ENCODE data around the gene AADAC. TPM values are rescaled to one million over a fixed set of nuclear protein-coding genes. Genes with fewer than 3 reads are reported as not detected.
"Not testable (repeated sequence)": the region's sequence is repeated elsewhere in the genome, so short reads cannot be mapped to it uniquely, and the experiment has no call there.

The AADAC gene
- total and polyA plus RNA-seq, 5 donors: 0.17 to 0.44 (median 0.42) TPM; not detected in 2

DNA sequence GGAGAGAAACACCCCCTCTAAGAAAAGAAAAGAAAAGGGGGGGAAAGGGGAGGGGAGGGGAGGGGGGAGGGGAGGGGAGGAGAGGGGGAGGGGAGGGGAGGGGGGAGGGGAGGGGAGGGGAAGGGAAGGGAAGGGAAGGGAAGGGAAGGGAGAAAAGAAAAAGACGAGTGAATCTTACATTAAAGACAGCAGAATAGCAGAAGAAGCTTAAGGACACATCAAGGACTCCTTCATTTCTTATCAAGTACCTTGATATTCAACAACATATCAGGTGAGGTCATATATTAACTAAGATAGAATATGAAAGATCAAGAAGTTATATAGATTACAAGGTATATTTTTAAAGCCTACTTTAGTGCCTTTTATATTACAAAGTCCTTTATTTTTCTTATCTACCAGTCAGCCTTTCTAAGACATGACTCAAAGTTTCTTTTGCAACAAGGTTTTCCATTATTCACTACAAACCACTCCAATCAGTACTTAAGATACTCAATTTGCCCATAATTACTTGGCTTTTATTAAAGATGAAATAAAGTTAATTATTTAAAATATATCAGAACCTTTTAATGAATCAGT is 17.7 kb upstream of the AADAC start:
- Histone ChIP-seq H3K27me3 (ENCODE audit: control insufficient read depth, insufficient read depth) (no peaks in the 10 kb centered on the region), H3K9me3 (ENCODE audit: control insufficient read depth, low read length) (no peaks in the 10 kb centered on the region), H3K27ac (ENCODE audit: low read length) (no peak overlapping the region), H3K4me3 (ENCODE audit: low read length) (no peak overlapping the region), H3K4me1 (ENCODE audit: control insufficient read depth, insufficient read depth, low read length) (no peaks in the 10 kb centered on the region)
- 64% methylated on average over 1 of the region's 1 CpG for WGBS
- ATAC-seq (no peak), DNase-seq (no peak)
- intact Hi-C loops (cut with DNase I): no loop called here

- Histone ChIP-seq H3K4me3 (ENCODE audit: low read length) (no peak overlapping the region), H3K27me3 (ENCODE audit: control insufficient read depth, insufficient read depth) (no peaks in the 10 kb centered on the region), H3K27ac (ENCODE audit: low read length) (no peak overlapping the region), H3K9me3 (ENCODE audit: control insufficient read depth, low read length) (no peaks in the 10 kb centered on the region), H3K4me1 (ENCODE audit: control insufficient read depth, insufficient read depth, low read length) (no peaks in the 10 kb centered on the region)
- intact Hi-C loops (cut with DNase I): no loop called here
- no peak for ATAC-seq
- 66% methylated on average over 2 of the region's 2 CpGs for WGBS
- DNase-seq: no peak
These were observed 15.4 kb upstream of the AADAC start for GRCh38 chr3:151798466-151798865.

DNA sequence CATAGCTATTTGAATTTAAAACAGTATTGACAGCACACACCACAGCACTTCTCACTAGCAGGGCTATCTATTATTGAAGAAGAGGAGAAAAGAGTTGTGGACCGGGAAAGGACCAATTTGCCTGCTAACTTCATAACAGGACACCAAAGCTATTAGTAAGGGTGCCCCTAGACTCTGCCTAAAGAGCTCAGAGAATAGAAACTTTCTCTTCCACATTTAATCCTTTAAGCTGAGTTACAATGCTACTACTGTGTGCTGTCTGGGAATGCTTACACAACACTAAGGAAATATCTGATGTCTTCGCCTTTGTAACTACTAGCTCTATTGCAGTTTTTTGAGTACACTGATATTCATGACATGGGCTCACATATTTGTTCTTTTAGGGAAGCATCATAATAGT is 13.5 kb upstream of the AADAC start:
- H3K4me1 ChIP-seq (ENCODE audit: control insufficient read depth, insufficient read depth, low read length): no peaks in the 10 kb centered on the region

GRCh38 chr3:151804267-151804666 is 9.6 kb upstream of the AADAC start:
- H3K27ac ChIP-seq (ENCODE audit: low read length): no peak overlapping the region
- WGBS: 62% methylated on average over 1 of the region's 1 CpG
- peaks cover 3% of the 10 kb centered on the region for H3K9me3 ChIP-seq (ENCODE audit: control insufficient read depth, low read length)
- H3K27me3 ChIP-seq (ENCODE audit: control insufficient read depth, insufficient read depth): no peaks in the 10 kb centered on the region
- DNase-seq: no peak
- intact Hi-C loops (cut with DNase I): no loop called here
- H3K4me3 ChIP-seq (ENCODE audit: low read length): no peak overlapping the region
- no peaks in the 10 kb centered on the region for H3K4me1 ChIP-seq (ENCODE audit: control insufficient read depth, insufficient read depth, low read length)
- no peak for ATAC-seq

More for the DNA sequence above, 13.5 kb upstream of the AADAC start:
- ATAC-seq: no peak
- Histone ChIP-seq H3K9me3 (ENCODE audit: control insufficient read depth, low read length) (no peaks in the 10 kb centered on the region), H3K27me3 (ENCODE audit: control insufficient read depth, insufficient read depth) (no peaks in the 10 kb centered on the region), H3K4me3 (ENCODE audit: low read length) (no peak overlapping the region), H3K27ac (ENCODE audit: low read length) (no peak overlapping the region)
- WGBS: 83% methylated on average over 2 of the region's 2 CpGs
- DNase-seq: no peak
- intact Hi-C loops (cut with DNase I): no loop called here

DNA sequence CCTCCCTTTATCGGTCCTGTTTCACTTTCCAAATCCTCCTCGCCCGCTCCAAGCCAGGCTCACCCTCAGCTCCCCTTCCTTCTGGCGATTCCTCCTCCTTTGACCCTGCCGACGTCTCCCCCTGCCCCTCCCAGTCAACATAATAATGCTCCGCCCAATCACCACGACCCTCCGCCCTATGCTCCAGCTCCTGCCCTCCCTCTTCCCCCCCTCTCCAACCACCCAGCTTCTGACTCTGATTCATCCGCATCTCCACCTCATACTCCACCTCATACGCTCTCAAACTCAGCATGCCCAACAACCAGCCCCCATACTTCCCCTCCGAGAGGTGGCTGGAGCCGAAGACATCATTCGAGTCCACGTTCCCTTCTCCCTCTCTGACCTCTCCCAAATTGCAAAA is 7.1 kb upstream of the AADAC start:
- Histone ChIP-seq H3K4me3 (ENCODE audit: low read length) (no peak overlapping the region), H3K27ac (ENCODE audit: low read length) (no peak overlapping the region), H3K9me3 (ENCODE audit: control insufficient read depth, low read length) (peaks cover 3% of the 10 kb centered on the region), H3K4me1 (ENCODE audit: control insufficient read depth, insufficient read depth, low read length) (no peaks in the 10 kb centered on the region), H3K27me3 (ENCODE audit: control insufficient read depth, insufficient read depth) (no peaks in the 10 kb centered on the region)
- ATAC-seq (no peak), DNase-seq (peak in 1 of 3 donors; percentile 7)
- intact Hi-C loops (cut with DNase I): no loop called here
- WGBS: 95% methylated on average over 15 of the region's 15 CpGs

GRCh38 chr3:151808926-151809325 is 5.0 kb upstream of the AADAC start:
- H3K9me3 ChIP-seq (ENCODE audit: control insufficient read depth, low read length); H3K27me3 ChIP-seq (ENCODE audit: control insufficient read depth, insufficient read depth); H3K27ac ChIP-seq (ENCODE audit: low read length); H3K4me3 ChIP-seq (ENCODE audit: low read length); intact Hi-C loops (cut with DNase I); H3K4me1 ChIP-seq (ENCODE audit: control insufficient read depth, insufficient read depth, low read length); ATAC-seq; DNase-seq: not testable (repeated sequence)
- WGBS: 85% methylated on average over 3 of the region's 3 CpGs

DNA sequence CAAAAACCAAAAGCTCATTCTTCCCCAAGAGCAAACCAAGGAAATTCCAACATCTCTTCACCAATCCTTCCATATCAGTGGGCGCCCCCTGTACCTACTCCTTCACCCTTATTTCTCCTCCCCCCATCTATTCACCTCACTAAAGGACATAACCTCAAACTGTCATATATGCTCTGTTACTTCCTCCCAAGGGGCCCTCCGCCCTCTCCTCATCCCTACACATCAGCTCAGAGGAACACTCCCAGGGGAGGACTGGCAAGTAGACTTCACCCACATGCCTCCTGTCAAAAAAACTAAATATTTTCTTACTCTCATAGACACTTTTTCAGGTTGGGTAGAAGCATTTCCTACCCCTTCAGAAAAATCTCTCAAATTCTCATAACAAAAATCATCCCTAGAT is 2.4 kb upstream of the AADAC start:
- Histone ChIP-seq H3K4me3 (ENCODE audit: low read length) (no peak overlapping the region), H3K4me1 (ENCODE audit: control insufficient read depth, insufficient read depth, low read length) (no peaks in the 10 kb centered on the region), H3K9me3 (ENCODE audit: control insufficient read depth, low read length) (peaks cover 3% of the 10 kb centered on the region), H3K27me3 (ENCODE audit: control insufficient read depth, insufficient read depth) (no peaks in the 10 kb centered on the region), H3K27ac (ENCODE audit: low read length) (no peak overlapping the region)
- 97% methylated on average over 2 of the region's 2 CpGs for WGBS
- intact Hi-C loops (cut with DNase I): no loop called here
- DNase-seq (no peak), ATAC-seq (no peak)

DNA sequence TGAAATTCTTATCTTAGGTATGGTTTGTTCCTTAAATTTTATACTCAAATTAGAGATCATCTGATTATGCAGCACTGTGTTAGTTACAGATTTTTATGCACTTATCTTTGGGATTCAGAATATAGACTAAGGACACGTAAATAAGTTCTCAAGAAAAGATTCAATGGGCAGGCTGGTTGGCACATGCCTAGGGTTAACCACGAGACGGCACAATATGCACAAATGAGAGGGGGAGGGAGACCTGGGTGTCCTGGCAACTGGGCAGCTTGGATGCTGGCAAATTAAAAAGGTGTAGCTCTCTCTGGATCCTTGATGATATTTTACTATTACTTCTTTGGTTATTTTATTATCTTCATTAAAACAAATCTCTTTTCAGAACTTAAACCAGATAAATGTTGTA is 672 bp downstream of the AADAC start:
- 90% methylated on average over 3 of the region's 3 CpGs for WGBS
- intact Hi-C loops (cut with DNase I): no loop called here
- ATAC-seq: no peak
- H3K4me3 ChIP-seq (ENCODE audit: low read length): no peak overlapping the region
- DNase-seq: no peak
- no peak overlapping the region for H3K27ac ChIP-seq (ENCODE audit: low read length)
- no peaks in the 10 kb centered on the region for H3K4me1 ChIP-seq (ENCODE audit: control insufficient read depth, insufficient read depth, low read length)
- H3K27me3 ChIP-seq (ENCODE audit: control insufficient read depth, insufficient read depth): no peaks in the 10 kb centered on the region
- H3K9me3 ChIP-seq (ENCODE audit: control insufficient read depth, low read length): no peaks in the 10 kb centered on the region

DNA sequence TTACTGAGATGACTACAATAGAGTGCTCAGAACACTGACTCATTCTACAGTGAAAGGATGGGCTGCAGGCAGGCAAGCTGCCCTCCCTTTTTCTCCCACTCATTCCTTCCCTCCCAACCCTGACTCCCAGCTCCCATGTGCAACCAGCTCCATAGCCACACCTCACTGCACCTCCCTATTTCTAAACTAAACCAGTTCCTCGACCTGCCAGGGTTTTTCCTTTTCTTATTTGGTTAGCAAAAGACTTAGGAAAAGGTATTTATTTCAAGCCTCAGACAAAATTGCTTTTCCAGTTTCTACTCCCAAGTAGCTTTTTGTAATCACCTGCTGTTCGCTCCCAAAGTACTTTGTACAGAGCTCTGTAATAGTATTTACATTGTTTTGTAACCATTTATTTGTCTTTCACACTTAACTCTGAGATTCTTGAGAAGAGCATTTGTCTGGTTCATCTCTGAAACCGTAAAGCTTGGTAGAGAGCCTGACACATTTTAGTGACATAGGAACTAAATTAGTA is 2.2 kb downstream of the AADAC start:
- no peaks in the 10 kb centered on the region for H3K27me3 ChIP-seq (ENCODE audit: control insufficient read depth, insufficient read depth)
- WGBS: 61% methylated on average over 3 of the region's 3 CpGs
- no peak overlapping the region for H3K4me3 ChIP-seq (ENCODE audit: low read length)
- ATAC-seq (peak; percentile 64 to 75), DNase-seq (peak in 1 of 3 donors; percentile 30)
- intact Hi-C loops (cut with DNase I): no loop called here
- H3K27ac ChIP-seq (ENCODE audit: low read length): no peak overlapping the region
- H3K4me1 ChIP-seq (ENCODE audit: control insufficient read depth, insufficient read depth, low read length): no peaks in the 10 kb centered on the region
- H3K9me3 ChIP-seq (ENCODE audit: control insufficient read depth, low read length): no peaks in the 10 kb centered on the region

GRCh38 chr3:151817473-151817872 is 3.6 kb downstream of the AADAC start:
- intact Hi-C loops (cut with DNase I): no loop called here
- Histone ChIP-seq H3K4me3 (ENCODE audit: low read length) (no peak overlapping the region), H3K9me3 (ENCODE audit: control insufficient read depth, low read length) (no peaks in the 10 kb centered on the region), H3K27ac (ENCODE audit: low read length) (no peak overlapping the region), H3K4me1 (ENCODE audit: control insufficient read depth, insufficient read depth, low read length) (no peaks in the 10 kb centered on the region), H3K27me3 (ENCODE audit: control insufficient read depth, insufficient read depth) (no peaks in the 10 kb centered on the region)
- DNase-seq: no peak
- no peak for ATAC-seq
- 88% methylated on average over 5 of the region's 5 CpGs for WGBS

DNA sequence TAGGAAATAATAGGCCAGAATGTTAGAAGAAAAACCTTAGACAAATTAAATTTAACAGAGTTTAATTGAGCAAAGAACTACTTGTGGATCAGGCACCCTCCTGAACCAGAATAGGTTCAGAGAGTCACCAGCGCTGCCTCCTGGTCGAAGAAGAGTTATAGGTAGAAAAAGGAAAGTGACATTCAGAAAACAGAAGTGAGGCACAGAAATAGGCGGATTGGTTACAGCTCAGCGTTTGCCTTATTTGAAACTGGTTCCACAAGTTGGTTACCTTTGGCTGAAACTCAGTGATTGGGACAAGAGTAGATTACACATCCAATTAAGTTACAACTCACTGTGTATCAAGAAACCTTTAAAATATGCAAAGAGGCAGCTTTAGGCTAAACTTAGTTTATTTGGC is 4.4 kb downstream of the AADAC start:
- Histone ChIP-seq H3K9me3 (ENCODE audit: control insufficient read depth, low read length) (no peaks in the 10 kb centered on the region), H3K4me1 (ENCODE audit: control insufficient read depth, insufficient read depth, low read length) (no peaks in the 10 kb centered on the region), H3K4me3 (ENCODE audit: low read length) (no peak overlapping the region), H3K27ac (ENCODE audit: low read length) (no peak overlapping the region), H3K27me3 (ENCODE audit: control insufficient read depth, insufficient read depth) (no peaks in the 10 kb centered on the region)
- DNase-seq (no peak), ATAC-seq (no peak)
- WGBS: 96% methylated on average over 4 of the region's 4 CpGs
- intact Hi-C loops (cut with DNase I): no loop called here

- WGBS: 68% methylated on average over 4 of the region's 4 CpGs
- intact Hi-C loops (cut with DNase I): no loop called here
- H3K9me3 ChIP-seq (ENCODE audit: control insufficient read depth, low read length): no peaks in the 10 kb centered on the region
- H3K27me3 ChIP-seq (ENCODE audit: control insufficient read depth, insufficient read depth): no peaks in the 10 kb centered on the region
- H3K27ac ChIP-seq (ENCODE audit: low read length): no peak overlapping the region
- no peak overlapping the region for H3K4me3 ChIP-seq (ENCODE audit: low read length)
- no peak for DNase-seq
- H3K4me1 ChIP-seq (ENCODE audit: control insufficient read depth, insufficient read depth, low read length): no peaks in the 10 kb centered on the region
- no peak for ATAC-seq
These were observed 6.0 kb downstream of the AADAC start for GRCh38 chr3:151819910-151820309.
